NCI-H1092 treated with DMSO at 0.1 percent for 48 hours (cell line): ENCODE results near the gene MBD6.

Experiments used
- DNase-seq: peaks from one replicate; lab custom pipeline; 2025; lab: John Stamatoyannopoulos, UW

Gene MBD6

GRCh38 chr12:57529831-57530230 lies 7.2 kb downstream of the MBD6 start:
- DNase-seq, result no peak

- no peak for DNase-seq
These were observed 7.9 kb downstream of the MBD6 start for GRCh38 chr12:57530396-57531142.

- DNase-seq, result no peak
These were observed 9.2 kb downstream of the MBD6 start for GRCh38 chr12:57531836-57532235.

- DNase-seq, result no peak
These were observed 10.5 kb downstream of the MBD6 start for GRCh38 chr12:57533108-57533507.

GRCh38 chr12:57534250-57534649 lies 11.6 kb downstream of the MBD6 start:
- no peak for DNase-seq

GRCh38 chr12:57534991-57535543 lies 12.4 kb downstream of the MBD6 start:
- DNase-seq, result no peak

GRCh38 chr12:57535764-57536596 lies 13.4 kb downstream of the MBD6 start:
- DNase-seq, result no peak

- DNase-seq, result no peak
These were observed 13.9 kb downstream of the MBD6 start for GRCh38 chr12:57536597-57536942.

GRCh38 chr12:57539134-57539768 lies 16.6 kb downstream of the MBD6 start:
- no peak for DNase-seq

GRCh38 chr12:57541001-57541400 lies 18.4 kb downstream of the MBD6 start:
- DNase-seq, result no peak

- no peak for DNase-seq
These were observed 19.1 kb downstream of the MBD6 start for GRCh38 chr12:57541717-57542116.

GRCh38 chr12:57543581-57543980 lies 21.0 kb downstream of the MBD6 start:
- peak; percentile 24 for DNase-seq

- DNase-seq, result no peak
These were observed 23.3 kb downstream of the MBD6 start for GRCh38 chr12:57545809-57546437.

- peak; percentile 97 for DNase-seq
These were observed 24.0 kb downstream of the MBD6 start, which contains the start of gene DCTN2 for GRCh38 chr12:57546438-57547287. Gene DCTN2, minus strand, starts transcription at chr12:57547192. Its CDS starts 129 bp downstream, at chr12:57547063.

- DNase-seq, result no peak
These were observed 24.8 kb downstream of the MBD6 start for GRCh38 chr12:57547288-57548012.

- DNase-seq, result no peak
These were observed 25.3 kb downstream of the MBD6 start for GRCh38 chr12:57548013-57548315.

GRCh38 chr12:57548488-57548887 lies 25.9 kb downstream of the MBD6 start:
- DNase-seq, result no peak

GRCh38 chr12:57549203-57549908 lies 26.7 kb downstream of the MBD6 start:
- no peak for DNase-seq

GRCh38 chr12:57549909-57550640 lies 27.5 kb downstream of the MBD6 start, which contains the start of gene KIF5A:
Gene KIF5A, plus strand, starts transcription at chr12:57550044. Its CDS starts 228 bp downstream, at chr12:57550272.
- peak; percentile 27 for DNase-seq
